Pons (tissue), 1 donor: ENCODE measurements around the gene GALNT13.

Experiments
- DNase-seq: peaks from one replicate; pipeline ENCODE4 v3.0.0-alpha.2; 2016; ENCODE audit warnings: low spot score

The GALNT13 gene

GRCh38 chr2:154228566-154229280 lies 357.0 kb downstream of the GALNT13 start:
- DNase-seq: no peak

GRCh38 chr2:154229966-154230365 lies 358.2 kb downstream of the GALNT13 start:
- DNase-seq: no peak

GRCh38 chr2:154231021-154231420 lies 359.3 kb downstream of the GALNT13 start:
- no peak for DNase-seq

GRCh38 chr2:154233231-154233630 lies 361.5 kb downstream of the GALNT13 start:
- no peak for DNase-seq

GRCh38 chr2:154238252-154238651 lies 366.5 kb downstream of the GALNT13 start:
- no peak for DNase-seq

GRCh38 chr2:154240316-154240715 lies 368.6 kb downstream of the GALNT13 start:
- DNase-seq: no peak

GRCh38 chr2:154240921-154241379 lies 369.2 kb downstream of the GALNT13 start:
- DNase-seq: no peak

- DNase-seq: no peak
Observed at GRCh38 chr2:154242687-154243086, 371.0 kb downstream of the GALNT13 start.

- no peak for DNase-seq
Observed at GRCh38 chr2:154243685-154244084, 372.0 kb downstream of the GALNT13 start.

- no peak for DNase-seq
Observed at GRCh38 chr2:154244932-154245331, 373.2 kb downstream of the GALNT13 start.

GRCh38 chr2:154247503-154247902 lies 375.8 kb downstream of the GALNT13 start:
- DNase-seq: no peak

GRCh38 chr2:154256136-154256535 lies 384.4 kb downstream of the GALNT13 start:
- DNase-seq: no peak

- DNase-seq: no peak
Observed at GRCh38 chr2:154259030-154259429, 387.3 kb downstream of the GALNT13 start.

- DNase-seq: no peak
Observed at GRCh38 chr2:154261473-154262027, 389.8 kb downstream of the GALNT13 start.

- DNase-seq: no peak
Observed at GRCh38 chr2:154263206-154263605, 391.5 kb downstream of the GALNT13 start.

GRCh38 chr2:154264024-154264423 lies 392.3 kb downstream of the GALNT13 start:
- no peak for DNase-seq

GRCh38 chr2:154267983-154268382 lies 396.3 kb downstream of the GALNT13 start:
- DNase-seq: no peak

GRCh38 chr2:154280543-154280942 lies 408.8 kb downstream of the GALNT13 start:
- DNase-seq: no peak

GRCh38 chr2:154289870-154290269 lies 418.1 kb downstream of the GALNT13 start:
- no peak for DNase-seq

GRCh38 chr2:154291511-154291910 lies 419.8 kb downstream of the GALNT13 start:
- DNase-seq: no peak

- DNase-seq: no peak
Observed at GRCh38 chr2:154291927-154292326, 420.2 kb downstream of the GALNT13 start.

- DNase-seq: no peak
Observed at GRCh38 chr2:154293864-154294263, 422.1 kb downstream of the GALNT13 start.

- DNase-seq: no peak
Observed at GRCh38 chr2:154306266-154306970, 434.7 kb downstream of the GALNT13 start.
